Measurements from ENCODE around the gene NBPF3.

DNA sequence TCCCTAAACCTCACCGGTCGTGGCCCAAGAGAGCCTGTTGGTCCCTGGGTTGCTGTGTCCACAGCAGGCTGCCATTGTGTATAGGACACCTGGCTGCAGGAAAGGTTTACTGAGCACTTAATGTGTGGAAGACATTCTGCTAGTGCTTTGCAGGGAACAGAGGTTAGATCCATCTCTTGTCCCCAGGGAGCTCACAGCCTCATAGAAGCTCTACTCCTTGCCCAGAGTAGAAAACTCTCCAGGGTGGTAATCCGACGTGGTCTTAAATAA is 52.4 kb downstream of the NBPF3 start:
- no peak for TF ChIP-seq POLR2A (IDR thresholded peaks at IDR 0.05)
- TF ChIP-seq, protein P1, sequence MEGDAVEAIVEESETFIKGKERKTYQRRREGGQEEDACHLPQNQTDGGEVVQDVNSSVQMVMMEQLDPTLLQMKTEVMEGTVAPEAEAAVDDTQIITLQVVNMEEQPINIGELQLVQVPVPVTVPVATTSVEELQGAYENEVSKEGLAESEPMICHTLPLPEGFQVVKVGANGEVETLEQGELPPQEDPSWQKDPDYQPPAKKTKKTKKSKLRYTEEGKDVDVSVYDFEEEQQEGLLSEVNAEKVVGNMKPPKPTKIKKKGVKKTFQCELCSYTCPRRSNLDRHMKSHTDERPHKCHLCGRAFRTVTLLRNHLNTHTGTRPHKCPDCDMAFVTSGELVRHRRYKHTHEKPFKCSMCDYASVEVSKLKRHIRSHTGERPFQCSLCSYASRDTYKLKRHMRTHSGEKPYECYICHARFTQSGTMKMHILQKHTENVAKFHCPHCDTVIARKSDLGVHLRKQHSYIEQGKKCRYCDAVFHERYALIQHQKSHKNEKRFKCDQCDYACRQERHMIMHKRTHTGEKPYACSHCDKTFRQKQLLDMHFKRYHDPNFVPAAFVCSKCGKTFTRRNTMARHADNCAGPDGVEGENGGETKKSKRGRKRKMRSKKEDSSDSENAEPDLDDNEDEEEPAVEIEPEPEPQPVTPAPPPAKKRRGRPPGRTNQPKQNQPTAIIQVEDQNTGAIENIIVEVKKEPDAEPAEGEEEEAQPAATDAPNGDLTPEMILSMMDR (IDR thresholded peaks at IDR 0.05) = no peak
